HG03175 (cell line): ENCODE measurements around the gene ACP7.
"Not testable (repeated sequence)": the region's sequence is repeated elsewhere in the genome, so short reads cannot be mapped to it uniquely, and the experiment has no call there.

Experiments used
- ATAC-seq: cut with Tn5 transposase; IDR thresholded peaks from one replicate; pipeline ENCODE4 v1.9.1; 2021; ENCODE audit warnings: mild to moderate bottlenecking, moderate library complexity; ENCODE audit not compliant: unreplicated experiment

The ACP7 gene

DNA sequence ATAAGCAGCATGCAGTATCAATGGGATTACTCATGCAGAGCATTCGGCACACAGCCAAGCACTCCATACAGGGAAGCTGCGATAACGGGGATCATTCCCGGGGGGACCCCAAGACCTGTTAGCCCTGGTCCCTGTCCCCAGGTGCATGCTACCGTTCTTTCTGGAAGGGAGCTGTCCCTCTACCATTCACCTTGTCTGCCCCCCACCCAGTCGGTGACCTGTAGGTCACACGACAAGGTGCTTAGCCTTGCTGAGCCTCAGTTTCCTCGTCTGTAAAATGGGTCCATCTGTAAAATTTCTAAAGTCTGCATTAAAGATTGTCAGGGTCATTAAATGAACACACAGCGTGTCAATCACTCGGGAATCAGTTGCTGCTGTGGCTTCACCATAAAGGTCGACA lies 6.8 kb upstream of the ACP7 start:
- no peak for ATAC-seq

GRCh38 chr19:39078436-39079200 lies 5.5 kb upstream of the ACP7 start:
- no peak for ATAC-seq

GRCh38 chr19:39080431-39080830 lies 3.7 kb upstream of the ACP7 start:
- no peak for ATAC-seq

- no peak for ATAC-seq
Measured at GRCh38 chr19:39082167-39082566, 2.0 kb upstream of the ACP7 start.

DNA sequence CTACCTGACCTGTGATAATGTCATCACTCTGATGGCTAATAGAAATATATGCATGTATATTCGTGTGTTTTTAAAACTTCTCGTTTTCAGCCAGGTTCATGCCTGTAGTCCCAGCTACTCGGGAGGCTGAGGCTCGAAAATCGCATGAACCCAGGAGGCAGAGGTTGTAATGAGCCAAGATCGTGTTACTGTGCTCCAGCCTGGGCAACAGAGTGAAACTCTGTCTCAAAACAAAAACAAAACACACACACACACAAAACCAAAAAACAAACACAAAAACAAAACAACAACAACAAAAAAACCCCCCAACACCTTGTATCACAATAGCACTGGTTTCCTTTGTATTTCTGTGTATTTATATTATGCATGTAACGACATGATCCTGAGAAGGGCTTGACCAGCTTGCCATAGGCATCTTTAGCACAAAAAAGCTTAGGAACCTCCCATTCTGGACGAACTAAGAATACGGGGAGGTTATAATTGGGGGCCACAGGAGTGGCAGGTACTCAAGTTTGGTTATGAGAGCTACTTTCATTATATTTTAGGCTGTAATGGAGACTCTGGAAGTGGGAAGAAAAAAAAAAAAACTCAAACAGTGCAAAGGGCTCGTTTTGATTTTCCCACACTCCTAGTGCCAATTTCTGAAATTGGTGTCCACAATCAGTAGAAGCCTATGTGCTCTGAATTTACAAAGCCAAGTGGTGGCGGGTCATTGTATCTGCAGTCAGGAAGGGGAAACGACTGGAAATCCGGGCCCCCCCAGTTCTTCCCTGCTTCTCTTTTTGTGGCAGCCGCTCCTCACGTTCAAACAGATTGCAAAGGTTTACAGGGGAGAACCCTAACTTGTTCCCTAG lies 1.2 kb upstream of the ACP7 start:
- ATAC-seq = no peak

DNA sequence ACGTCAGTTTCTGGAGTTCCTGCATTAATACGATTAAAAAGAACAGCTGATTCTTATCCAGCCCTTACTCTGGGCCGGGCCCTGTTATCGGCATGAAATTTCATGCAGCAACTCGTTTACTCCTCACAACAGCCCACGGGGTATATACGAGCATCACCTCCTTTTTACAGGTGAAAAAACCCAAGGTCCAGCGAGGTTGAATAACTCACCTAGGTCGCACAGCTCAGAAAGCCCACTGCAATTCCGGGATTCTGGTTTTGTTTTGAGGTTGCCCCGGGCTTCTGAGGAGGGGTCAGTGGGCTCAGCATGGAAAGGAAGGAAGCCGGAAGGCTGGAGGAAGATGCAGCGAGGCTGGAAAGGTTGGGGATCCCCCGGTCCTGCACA lies 577 bp upstream of the ACP7 start:
- ATAC-seq = no peak

- no peak for ATAC-seq
Measured at GRCh38 chr19:39084732-39085080, 538 bp downstream of the ACP7 start.

DNA sequence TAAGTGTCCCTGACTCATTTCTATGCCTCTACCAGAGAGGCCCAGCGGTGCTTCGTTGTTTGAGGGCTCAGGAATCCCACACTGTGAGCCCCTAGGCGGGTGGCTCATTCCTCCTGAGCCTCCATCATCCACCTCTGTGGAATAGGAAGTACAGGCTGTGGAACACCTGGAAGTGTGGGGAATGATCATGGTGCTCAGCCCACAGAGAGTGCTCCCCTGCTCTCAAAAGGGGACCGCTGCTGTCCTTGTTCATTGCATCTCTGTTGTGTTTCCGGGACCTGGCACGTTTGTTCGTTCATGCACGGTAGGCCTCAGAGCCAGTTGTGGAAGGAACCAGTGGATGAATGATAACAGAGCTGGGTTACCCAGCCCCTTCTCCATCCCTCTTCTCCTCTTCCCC lies 1.2 kb downstream of the ACP7 start:
- ATAC-seq = no peak

DNA sequence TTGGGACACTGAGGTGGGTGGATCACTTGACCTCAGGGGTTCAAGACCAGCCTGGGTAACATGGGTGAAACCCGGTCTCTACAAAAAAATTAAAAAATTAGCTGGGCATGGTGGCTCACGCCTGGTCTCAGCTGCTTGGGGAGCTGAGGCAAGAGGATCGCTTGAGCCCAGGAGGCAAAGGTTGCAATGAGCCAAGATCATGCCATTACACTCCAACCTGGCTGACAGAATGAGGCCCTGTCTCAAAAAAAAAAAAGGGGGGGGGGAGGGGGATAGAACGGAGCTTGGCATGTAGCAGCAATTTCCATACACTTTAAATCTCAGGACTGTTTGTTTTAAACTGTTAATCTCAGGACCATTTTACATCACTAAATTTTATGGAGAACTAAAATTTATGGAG lies 2.2 kb downstream of the ACP7 start:
- no peak for ATAC-seq

DNA sequence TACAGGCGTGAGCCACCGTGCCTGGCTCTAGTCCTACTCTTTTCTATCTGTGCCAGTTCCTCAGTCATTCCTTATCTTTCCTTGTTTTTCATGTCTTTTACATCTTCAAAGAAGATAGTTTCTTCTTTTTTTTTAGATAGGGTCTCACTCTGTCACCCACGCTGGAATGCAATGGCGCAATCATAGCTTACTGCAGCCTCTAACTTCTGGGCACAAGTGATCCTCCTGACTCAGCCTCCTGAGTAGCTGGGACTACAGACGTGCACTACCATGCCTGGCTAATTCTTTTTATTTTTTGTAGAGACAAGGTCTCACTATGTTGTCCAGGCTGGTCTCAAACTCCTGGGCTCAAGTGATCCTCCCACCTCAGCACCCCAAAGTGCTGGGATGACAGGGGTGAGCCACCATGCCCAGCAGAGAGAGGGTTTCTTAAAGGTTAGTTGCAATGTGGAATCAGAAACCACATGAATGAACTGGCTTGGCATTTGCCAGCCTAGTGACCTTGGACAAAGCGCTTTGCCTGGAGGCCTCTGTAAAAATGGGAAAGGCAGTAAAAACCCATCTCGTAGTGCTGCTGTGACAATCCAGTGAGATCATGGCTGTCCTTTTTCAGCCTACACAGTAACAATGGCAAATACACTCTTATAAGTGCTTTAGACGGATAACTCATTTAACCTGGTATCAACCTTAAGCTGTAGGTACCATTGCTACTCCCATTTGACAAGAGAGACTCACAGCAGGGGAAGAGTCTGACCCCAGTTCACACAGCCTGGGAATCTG lies 3.9 kb downstream of the ACP7 start:
- ATAC-seq = no peak

GRCh38 chr19:39090016-39090415 lies 5.8 kb downstream of the ACP7 start:
- not testable (repeated sequence) for ATAC-seq

GRCh38 chr19:39090881-39091280 lies 6.7 kb downstream of the ACP7 start:
- no peak for ATAC-seq

GRCh38 chr19:39095799-39096540 lies 11.8 kb downstream of the ACP7 start:
- not testable (repeated sequence) for ATAC-seq

DNA sequence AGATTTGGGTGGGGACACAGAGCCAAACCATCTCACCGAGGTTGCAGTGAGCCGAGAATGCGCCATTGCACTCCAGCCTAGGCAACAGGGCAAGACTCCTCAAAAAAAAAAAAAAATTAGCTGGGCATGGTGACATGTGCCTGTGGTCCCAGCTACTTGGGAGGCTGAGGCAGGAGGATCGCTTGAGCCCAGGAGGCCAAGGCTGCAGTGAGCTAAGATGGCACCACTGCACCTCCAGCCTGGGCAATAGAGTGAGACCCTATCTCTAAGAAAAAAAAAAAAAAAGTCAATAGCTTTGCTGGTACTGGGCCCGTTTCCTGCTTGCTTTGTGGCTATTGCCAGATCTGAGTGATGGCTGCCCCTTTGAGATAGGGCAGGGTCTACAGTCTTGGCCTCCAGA lies 13.1 kb downstream of the ACP7 start:
- no peak for ATAC-seq

- ATAC-seq = no peak
Measured at GRCh38 chr19:39097721-39098120, 13.6 kb downstream of the ACP7 start.

GRCh38 chr19:39098365-39099269 lies 14.4 kb downstream of the ACP7 start:
- no peak for ATAC-seq

DNA sequence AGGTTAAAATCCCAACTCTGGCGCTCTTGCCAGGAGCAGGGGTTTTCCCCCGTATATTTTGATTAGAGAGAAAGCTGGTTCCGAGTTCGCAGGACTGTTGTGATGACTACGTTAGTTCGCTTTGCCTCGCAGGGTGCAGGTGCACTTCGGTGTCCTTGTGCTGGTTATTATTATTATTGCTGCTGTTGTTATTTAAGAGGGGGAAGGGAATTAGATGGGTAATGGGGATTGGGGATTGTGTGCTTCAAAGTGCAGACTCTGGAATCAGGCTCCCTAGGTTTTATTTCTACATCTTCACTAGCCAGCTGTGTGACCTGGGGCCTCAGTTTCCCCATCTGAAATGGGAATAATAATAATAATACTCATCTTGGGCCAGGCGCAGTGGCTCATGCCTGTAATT lies 15.2 kb downstream of the ACP7 start:
- ATAC-seq = no peak

GRCh38 chr19:39100500-39101166 lies 16.5 kb downstream of the ACP7 start:
- ATAC-seq = no peak

DNA sequence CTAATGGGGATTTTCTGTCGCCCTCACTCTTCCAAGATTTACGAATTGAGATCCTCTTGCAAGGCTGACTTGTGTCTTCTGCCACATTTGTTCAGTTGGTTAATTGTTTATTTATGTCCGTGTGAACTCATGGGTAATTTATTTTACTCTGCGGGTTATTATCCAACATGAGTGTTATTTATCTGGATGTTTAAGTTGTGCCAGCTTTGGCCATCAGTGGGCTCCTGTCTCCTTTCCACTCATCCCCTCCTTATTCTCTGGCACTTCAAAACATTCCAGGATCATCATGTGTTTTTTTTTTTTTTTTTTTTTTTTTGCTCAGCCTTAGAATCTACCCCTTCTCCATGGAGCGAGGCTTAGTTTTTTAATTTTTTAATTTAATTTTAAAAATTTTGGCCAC lies 19.0 kb downstream of the ACP7 start:
- ATAC-seq = no peak
